HepG2 (cell line): Measurements from ENCODE around the gene XKR3. TPM values are rescaled to one million over a fixed set of nuclear protein-coding genes. Genes with fewer than 3 reads are reported as not detected.

Source experiments
- ATAC-seq: fragments of 200-7000 bp; cut with Tn5 transposase; 3 replicates; pipeline ENCODE4 v1.9.1; 2020; ENCODE audit warnings: mild to moderate bottlenecking, moderate library complexity
- BruUV-seq: library from RNA; stranded (reverse); fragments of 400-500 nt; replicated peaks from 2 replicates; lab custom pipeline; 2021; lab: Mats Ljungman, UMichigan
- CTCF ChIA-PET: fragments of 300-600 bp; formaldehyde crosslinking; extraction: SDS; loops from one replicate; lab custom pipeline; 2021; ENCODE audit warnings: low total read pairs, inconsistent platforms, low intra/inter-chr PET ratio; lab: Yijun Ruan, JAX
- POLR2A ChIA-PET: fragments of 350-600 bp; sonication (Branson Sonifier 250); formaldehyde crosslinking; loops from one replicate; lab custom pipeline; 2020; ENCODE audit warnings: antibody characterized with exemption, inconsistent platforms; lab: Yijun Ruan, JAX
- DNase-seq: peaks from one replicate; pipeline ENCODE4 v3.0.0-alpha.2; 2015; ENCODE audit warnings: low spot score
- FAIRE-seq: peaks from 3 replicates; lab custom pipeline; 2011; peaks lifted over from hg19 to GRCh38; lab: Jason Lieb, UNC
- H2AFZ ChIP-seq: one replicate; pipeline ENCODE4 v1.6.1; 2011; ENCODE audit warnings: low read length, inconsistent platforms
- H3K27ac ChIP-seq: fragments of 300-600 bp; 3 replicates; pipeline ENCODE4 v1.8.0; 2011; ENCODE audit warnings: mixed run types, mild to moderate bottlenecking, mixed read lengths, low read length, inconsistent platforms; ENCODE audit not compliant: insufficient read depth; ENCODE audit errors: extremely low read length
- H3K27me3 ChIP-seq, 2 experiments: fragments of 200-600 bp in 1 of 2; 2 replicates in 1 of 2; 3 replicates in 1 of 2; pipeline versions ENCODE4 v1.6.0 to v1.8.0; 2011; ENCODE audit warnings: low read length in 2 of 2, mild to moderate bottlenecking in 2 of 2, moderate library complexity in 2 of 2, inconsistent platforms in 1 of 2; ENCODE audit not compliant: insufficient read depth in 2 of 2, control insufficient read depth in 1 of 2
- H3K36me3 ChIP-seq, 2 experiments: fragments of 200-600 bp in 1 of 2; replicated peaks in 1 of 2; 2 replicates in 1 of 2; 3 replicates in 1 of 2; pipeline versions ENCODE4 v1.5.1 to v1.8.0; 2011; ENCODE audit warnings: low read length in 2 of 2, inconsistent platforms in 1 of 2; ENCODE audit not compliant: insufficient read depth in 2 of 2, control insufficient read depth in 1 of 2
- H3K4me1 ChIP-seq: 2 replicates; pipeline ENCODE4 v1.5.1; 2012; ENCODE audit warnings: low read length, inconsistent platforms; ENCODE audit not compliant: insufficient read depth
- H3K4me2 ChIP-seq: 2 replicates; pipeline ENCODE4 v1.6.0; 2011; ENCODE audit warnings: low read depth, low read length, inconsistent platforms
- H3K4me3 ChIP-seq, 3 experiments: fragments of 200-600 bp in 1 of 3; sonication (generic), shearing (Covaris generic) in 1 of 3; replicated peaks in 1 of 3; 2 replicates each; pipeline ENCODE4 v1.5.1; 2011 to 2016; ENCODE audit warnings: low read length in 3 of 3, inconsistent platforms in 2 of 3, low read depth in 2 of 3, mild to moderate bottlenecking in 2 of 3, control low read depth in 1 of 3, mixed read lengths in 1 of 3; ENCODE audit not compliant: insufficient read depth in 1 of 3
- H3K79me2 ChIP-seq: one replicate; pipeline ENCODE4 v1.6.1; 2011; ENCODE audit warnings: low read length, inconsistent platforms; ENCODE audit not compliant: insufficient read depth
- H3K9ac ChIP-seq: 2 replicates; pipeline ENCODE4 v1.6.0; 2011; ENCODE audit warnings: mild to moderate bottlenecking, low read depth, low read length, inconsistent platforms; ENCODE audit not compliant: insufficient read depth
- H3K9me3 ChIP-seq: 2 replicates; pipeline ENCODE4 v1.5.1; 2012; ENCODE audit warnings: mild to moderate bottlenecking, low read length
- H4K20me1 ChIP-seq: 2 replicates; pipeline ENCODE4 v1.6.0; 2011; ENCODE audit warnings: inconsistent platforms, mild to moderate bottlenecking, low read length, moderate library complexity; ENCODE audit not compliant: insufficient read depth
- EZH2 ChIP-seq: conservative IDR thresholded peaks from 2 replicates; pipeline ENCODE4 v1.6.1; 2012; ENCODE audit warnings: mild to moderate bottlenecking, low read depth, low read length, moderate library complexity
- KAT8 ChIP-seq: IDR thresholded peaks from 2 replicates; pipeline ENCODE4 v1.6.1; 2016; ENCODE audit warnings: missing genetic modification reagents, missing compliant biosample characterization
- RFX5 ChIP-seq: IDR thresholded peaks from 2 replicates; pipeline ENCODE4 v1.6.1; 2011; ENCODE audit warnings: low read depth, low read length, improper control_type of control experiment
- RXRB ChIP-seq: IDR thresholded peaks from 2 replicates; pipeline ENCODE4 v1.6.1; 2016; ENCODE audit warnings: borderline replicate concordance, missing genetic modification reagents, missing compliant biosample characterization
- ZBTB2 ChIP-seq: sonication (generic); formaldehyde crosslinking; IDR thresholded peaks from 2 replicates; pipeline ENCODE4 v1.8.0; 2022; ENCODE audit warnings: low read depth, missing genetic modification reagents
- ZFP36L2 ChIP-seq: sonication (generic); formaldehyde crosslinking; IDR thresholded peaks from 2 replicates; pipeline ENCODE4 v1.4.0; 2020; ENCODE audit warnings: missing genetic modification reagents
- ZNF10 ChIP-seq: sonication (generic); formaldehyde crosslinking; IDR thresholded peaks from 2 replicates; pipeline ENCODE4 v1.4.0; 2020; ENCODE audit warnings: mild to moderate bottlenecking, low read depth, missing genetic modification reagents, borderline replicate concordance
- ZNF263 ChIP-seq: sonication (generic); formaldehyde crosslinking; IDR thresholded peaks from 2 replicates; pipeline ENCODE4 v1.4.0; 2020; ENCODE audit warnings: missing genetic modification reagents
- ZNF850 ChIP-seq: sonication (generic); formaldehyde crosslinking; conservative IDR thresholded peaks from 2 replicates; pipeline ENCODE4 v1.9.0; 2021; ENCODE audit warnings: mild to moderate bottlenecking, missing genetic modification reagents
- WGBS: methylation state at CpG from one replicate; pipeline ENCODE4 v1.1.6; 2017; ENCODE audit warnings: low lambda C conversion rate; 5-methylcytosine and 5-hydroxymethylcytosine counted together
- in situ Hi-C: cut with HindIII; loops from 2 replicates; pipeline ENCODE4 v1.10.0; 2017; ENCODE audit warnings: low pct_unique_long_range_greater_than_20kb; ENCODE audit not compliant: extremely low pct_ligation_motif_present
- intact Hi-C: fragments of 100-400 bp; cut with micrococcal nuclease; formaldehyde crosslinking; loops from one replicate; pipeline ENCODE4 v1.10.0; 2022; ENCODE audit not compliant: unreplicated experiment
- polyA plus RNA-seq, 8 experiments: library from polyadenylated mRNA; depleted of rRNA in 3 of 8; stranded (reverse) in 7 of 8; unstranded in 1 of 8; fragments of >200 nt; fragmentation: Illumina TruSeq in 4 of 8; extraction: Trizol in 4 of 8; gene quantifications; 2 replicates each; pipeline versions ENCODE4 v1.2.1 to v1.2.3, GENCODE V29; 2011 to 2016; ENCODE audit warnings: low read depth in 4 of 8, missing spikeins in 1 of 8, mixed read lengths in 1 of 8; ENCODE audit not compliant: insufficient read depth in 1 of 8
- total RNA-seq, 5 experiments: library from RNA; depleted of rRNA; stranded (reverse); fragments of >200 nt; fragmentation: Illumina TruSeq; extraction: Trizol; gene quantifications; 2 replicates each; pipeline ENCODE4 v1.2.3, GENCODE V29; 2016; ENCODE audit warnings: low read depth in 1 of 5

The XKR3 gene
- total and polyA plus RNA-seq, 2 of the 13 experiments (the other 11 are each of a cell fraction or from before 2014, with no cell fraction given), result not detected

GRCh38 chr22:16793831-16794230, 31.4 kb downstream of the XKR3 start:
- no peaks in the 10 kb centered on the region for H3K79me2 ChIP-seq
- H3K9me3 ChIP-seq, result no peaks in the 10 kb centered on the region
- in situ Hi-C loops (no loop called here), intact Hi-C loops (no loop called here)
- no peaks in the 10 kb centered on the region for H3K4me1 ChIP-seq
- no peaks in the 10 kb centered on the region for H3K27me3 ChIP-seq
- BruUV-seq, result no TSS peak
- no peak overlapping the region for H3K27ac ChIP-seq
- no peaks in the 10 kb centered on the region for H3K36me3 ChIP-seq
- H2AFZ ChIP-seq, result no peak overlapping the region
- ATAC-seq, result no peak
- 29% methylated on average over 1 of the region's 1 CpG for WGBS
- H4K20me1 ChIP-seq, result no peaks in the 10 kb centered on the region
- ChIA-PET CTCF (no interaction called here), POLR2A (no interaction called here)
- FAIRE-seq, result no peak
- H3K4me2 ChIP-seq, result no peak overlapping the region
- no peak overlapping the region for H3K4me3 ChIP-seq
- no peak for DNase-seq
- H3K9ac ChIP-seq, result no peak overlapping the region
- no peak for TF ChIP-seq ZNF10
- no peak for TF ChIP-seq ZNF850 (CRISPR knock-in tag)
- no peak for TF ChIP-seq RFX5
- TF ChIP-seq ZNF263 (CRISPR knock-in tag), result no peak
- TF ChIP-seq ZFP36L2 (CRISPR knock-in tag), result no peak
- no peak for TF ChIP-seq KAT8 (CRISPR knock-in tag)
- no peak for TF ChIP-seq ZBTB2
- TF ChIP-seq RXRB, result no peak
- TF ChIP-seq EZH2, result no peak
- TF ChIP-seq, all 625 proteins: peak for 0
